Keratinocyte (primary cell): Measurements from ENCODE around the gene RASAL2. TPM values are rescaled to one million over a fixed set of nuclear protein-coding genes. Genes with fewer than 3 reads are reported as not detected.

Experiments used
- DNase-seq: peaks from one replicate; pipeline ENCODE4 v3.0.0-alpha.2; 2011; ENCODE audit warnings: low read depth, missing footprints, low spot score
- FAIRE-seq: peaks from 2 replicates; lab custom pipeline; 2011; peaks lifted over from hg19 to GRCh38; lab: Jason Lieb, UNC
- H2AFZ ChIP-seq: 2 replicates; pipeline ENCODE4 v1.6.0; 2012; ENCODE audit warnings: low read length, control low read depth, inconsistent platforms; ENCODE audit not compliant: control insufficient read depth
- H3K27ac ChIP-seq: 2 replicates; pipeline ENCODE4 v1.5.1; 2011; ENCODE audit warnings: low read length; ENCODE audit not compliant: control insufficient read depth, insufficient read depth
- H3K27me3 ChIP-seq: 3 replicates; pipeline ENCODE4 v1.6.0; 2011; ENCODE audit warnings: low read length; ENCODE audit not compliant: control insufficient read depth, insufficient read depth; ENCODE audit errors: extremely low read depth
- H3K36me3 ChIP-seq, 2 experiments: 2 replicates in 1 of 2; 3 replicates in 1 of 2; pipeline ENCODE4 v1.5.1; 2011; ENCODE audit warnings: low read length in 2 of 2, mild to moderate bottlenecking in 1 of 2; ENCODE audit not compliant: control insufficient read depth in 2 of 2, insufficient read depth in 2 of 2; ENCODE audit errors: extremely low read depth in 1 of 2
- H3K4me1 ChIP-seq: 3 replicates; pipeline ENCODE4 v1.5.1; 2011; ENCODE audit warnings: low read length; ENCODE audit not compliant: control insufficient read depth, insufficient read depth; ENCODE audit errors: extremely low read depth
- H3K4me2 ChIP-seq: 3 replicates; pipeline ENCODE4 v1.6.0; 2011; ENCODE audit warnings: low read depth, low read length; ENCODE audit not compliant: control insufficient read depth, insufficient read depth; ENCODE audit errors: extremely low read depth
- H3K4me3 ChIP-seq, 3 experiments: fragments of 200-600 bp in 1 of 3; sonication (generic) in 1 of 3; 2 replicates in 2 of 3; 3 replicates in 1 of 3; pipeline ENCODE4 v1.5.1; 2011 to 2016; ENCODE audit warnings: low read length in 3 of 3, mild to moderate bottlenecking in 3 of 3, control low read depth in 2 of 3, inconsistent platforms in 1 of 3, low read depth in 1 of 3, mixed read lengths in 1 of 3, mixed run types in 1 of 3, moderate library complexity in 1 of 3; ENCODE audit not compliant: control insufficient read depth in 2 of 3, insufficient read depth in 2 of 3; ENCODE audit errors: extremely low read depth in 1 of 3
- H3K79me2 ChIP-seq: 2 replicates; pipeline ENCODE4 v1.6.0; 2012; ENCODE audit warnings: low read length; ENCODE audit not compliant: control insufficient read depth, insufficient read depth
- H3K9ac ChIP-seq: 3 replicates; pipeline ENCODE4 v1.6.0; 2011; ENCODE audit warnings: low read length; ENCODE audit not compliant: control insufficient read depth, insufficient read depth; ENCODE audit errors: extremely low read depth
- H3K9me1 ChIP-seq: 3 replicates; pipeline ENCODE4 v1.6.0; 2011; ENCODE audit warnings: low read length; ENCODE audit not compliant: control insufficient read depth, insufficient read depth; ENCODE audit errors: extremely low read depth
- H3K9me3 ChIP-seq: 2 replicates; pipeline ENCODE4 v1.5.1; 2012; ENCODE audit warnings: low read depth, low read length; ENCODE audit not compliant: control insufficient read depth
- H4K20me1 ChIP-seq: 3 replicates; pipeline ENCODE4 v1.6.0; 2011; ENCODE audit warnings: low read length; ENCODE audit not compliant: control insufficient read depth, insufficient read depth; ENCODE audit errors: extremely low read depth
- CTCF ChIP-seq, 3 experiments: IDR thresholded peaks in 1 of 3; conservative IDR thresholded peaks in 1 of 3; optimal IDR thresholded peaks in 1 of 3; 2 replicates in 2 of 3; 3 replicates in 1 of 3; pipeline versions ENCODE3 to v1.5.1; 2011; ENCODE audit warnings: low read length in 3 of 3, mild to moderate bottlenecking in 3 of 3, moderate library complexity in 2 of 3, control low read depth in 1 of 3, inconsistent platforms in 1 of 3; ENCODE audit not compliant: insufficient read depth in 2 of 3; ENCODE audit errors: extremely low read depth in 1 of 3
- EZH2 ChIP-seq: IDR thresholded peaks from one replicate; pipeline ENCODE4 v1.6.1; 2012; ENCODE audit warnings: inconsistent platforms, mild to moderate bottlenecking, low read length, moderate library complexity
- dilution Hi-C: fragments of 300-500 bp; cut with MboI; formaldehyde crosslinking; loops from one replicate; pipeline ENCODE4 v1.7.0; 2020; ENCODE audit warnings: low sequenced_read_pairs; ENCODE audit not compliant: extremely low pct_ligation_motif_present
- polyA plus RNA-seq, 5 experiments: library from polyadenylated mRNA; depleted of rRNA in 3 of 5; stranded (reverse) in 3 of 5; stranded (forward) in 1 of 5; unstranded in 1 of 5; fragments of >200 nt; gene quantifications; 1 replicate in 1 of 5; 2 replicates in 3 of 5; 3 replicates in 1 of 5; pipeline versions ENCODE4 v1.2.1 to v1.2.3, GENCODE V29; 2011 to 2012; ENCODE audit warnings: missing spikeins in 2 of 5, low read depth in 1 of 5, low replicate concordance in 1 of 5

Gene RASAL2
- polyA plus RNA-seq, 1 donor (not counting 4 experiments of a cell fraction or from before 2014, with no cell fraction given): 27.2 TPM

- H3K4me2 ChIP-seq: no peak overlapping the region
- dilution Hi-C loops: no loop called here
- FAIRE-seq (no peak), DNase-seq (no peak)
- no peak overlapping the region for H2AFZ ChIP-seq
- no peaks in the 10 kb centered on the region for H4K20me1 ChIP-seq
- no peaks in the 10 kb centered on the region for H3K9me1 ChIP-seq
- peaks cover 31% of the 10 kb centered on the region for H3K4me1 ChIP-seq
- no peak overlapping the region for H3K27ac ChIP-seq
- no peak for TF ChIP-seq EZH2
- TF ChIP-seq CTCF (optimal IDR thresholded peaks at IDR 0.05 in 1 of 3, IDR thresholded peaks at IDR 0.05 in 1 of 3, conservative IDR thresholded peaks at IDR 0.05 in 1 of 3; ENCODE audit: extremely low read depth in 1 of 3, insufficient read depth in 2 of 3, low read length in 3 of 3): no peak
- no peak overlapping the region for H3K4me3 ChIP-seq
- peaks cover 97% of the 10 kb centered on the region for H3K79me2 ChIP-seq
- no peaks in the 10 kb centered on the region for H3K9me3 ChIP-seq
- no peaks in the 10 kb centered on the region for H3K27me3 ChIP-seq
- H3K36me3 ChIP-seq: no peaks in the 10 kb centered on the region
- no peak overlapping the region for H3K9ac ChIP-seq
Measured at GRCh38 chr1:178102218-178102617, 8.3 kb downstream of the RASAL2 start.

- TF ChIP-seq CTCF (optimal IDR thresholded peaks at IDR 0.05 in 1 of 3, IDR thresholded peaks at IDR 0.05 in 1 of 3, conservative IDR thresholded peaks at IDR 0.05 in 1 of 3; ENCODE audit: extremely low read depth in 1 of 3, insufficient read depth in 2 of 3, low read length in 3 of 3): no peak
- TF ChIP-seq EZH2: no peak
- no peak overlapping the region for H2AFZ ChIP-seq
- H3K79me2 ChIP-seq: peaks cover 94% of the 10 kb centered on the region
- peaks cover 3% of the 10 kb centered on the region for H4K20me1 ChIP-seq
- DNase-seq: no peak
- dilution Hi-C loops: no loop called here
- no peak overlapping the region for H3K4me2 ChIP-seq
- no peaks in the 10 kb centered on the region for H3K36me3 ChIP-seq
- H3K27ac ChIP-seq: no peak overlapping the region
- no peak overlapping the region for H3K9ac ChIP-seq
- no peaks in the 10 kb centered on the region for H3K9me3 ChIP-seq
- H3K27me3 ChIP-seq: no peaks in the 10 kb centered on the region
- FAIRE-seq: no peak
- no peak overlapping the region for H3K4me3 ChIP-seq
- H3K9me1 ChIP-seq: no peaks in the 10 kb centered on the region
- H3K4me1 ChIP-seq: peaks cover 13% of the 10 kb centered on the region
Measured at GRCh38 chr1:178107823-178108222, 13.9 kb downstream of the RASAL2 start.
